ENCODE measurements around the gene CCDC149.

Gene CCDC149

DNA sequence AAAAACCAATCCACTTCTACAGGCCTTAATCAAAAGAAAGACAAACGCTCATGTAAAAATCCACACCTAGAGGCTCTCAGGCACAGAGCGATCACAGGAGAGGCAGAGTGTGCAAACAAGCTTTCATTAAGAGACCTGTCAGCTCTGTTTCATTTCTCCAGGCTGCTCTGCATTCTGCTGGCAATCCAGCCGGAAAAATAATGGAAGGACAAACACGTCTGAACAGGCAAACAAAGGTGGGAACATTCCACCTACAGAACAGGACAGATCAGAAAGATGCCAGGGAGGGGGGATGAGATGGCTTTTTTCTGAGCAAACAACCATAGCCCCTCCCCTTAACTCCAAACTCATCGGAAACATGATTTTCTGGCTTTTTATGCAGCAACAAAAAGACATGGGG lies 107.8 kb downstream of the CCDC149 start:
- no peak for DNase-seq (ENCODE audit: low spot score)

DNA sequence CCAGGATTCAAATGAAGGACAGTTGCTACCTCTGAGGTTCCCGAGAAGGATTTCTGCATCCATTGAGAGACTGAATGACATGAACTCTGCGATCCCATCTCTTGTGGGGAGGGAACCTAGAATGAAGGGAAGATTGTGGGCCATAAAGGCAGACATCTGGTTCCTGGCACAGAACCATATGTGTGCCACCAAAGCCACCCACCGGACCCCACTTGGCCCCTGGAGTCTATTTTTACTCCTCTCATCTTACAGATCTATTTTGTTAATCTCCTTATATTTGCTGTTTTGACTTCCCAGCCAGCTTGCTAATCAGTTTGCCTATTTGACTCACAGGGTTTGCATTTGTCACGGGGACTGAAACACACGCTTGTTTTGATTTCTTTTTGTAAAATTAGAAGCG lies 110.2 kb downstream of the CCDC149 start:
- DNase-seq (ENCODE audit: low spot score), result no peak

DNA sequence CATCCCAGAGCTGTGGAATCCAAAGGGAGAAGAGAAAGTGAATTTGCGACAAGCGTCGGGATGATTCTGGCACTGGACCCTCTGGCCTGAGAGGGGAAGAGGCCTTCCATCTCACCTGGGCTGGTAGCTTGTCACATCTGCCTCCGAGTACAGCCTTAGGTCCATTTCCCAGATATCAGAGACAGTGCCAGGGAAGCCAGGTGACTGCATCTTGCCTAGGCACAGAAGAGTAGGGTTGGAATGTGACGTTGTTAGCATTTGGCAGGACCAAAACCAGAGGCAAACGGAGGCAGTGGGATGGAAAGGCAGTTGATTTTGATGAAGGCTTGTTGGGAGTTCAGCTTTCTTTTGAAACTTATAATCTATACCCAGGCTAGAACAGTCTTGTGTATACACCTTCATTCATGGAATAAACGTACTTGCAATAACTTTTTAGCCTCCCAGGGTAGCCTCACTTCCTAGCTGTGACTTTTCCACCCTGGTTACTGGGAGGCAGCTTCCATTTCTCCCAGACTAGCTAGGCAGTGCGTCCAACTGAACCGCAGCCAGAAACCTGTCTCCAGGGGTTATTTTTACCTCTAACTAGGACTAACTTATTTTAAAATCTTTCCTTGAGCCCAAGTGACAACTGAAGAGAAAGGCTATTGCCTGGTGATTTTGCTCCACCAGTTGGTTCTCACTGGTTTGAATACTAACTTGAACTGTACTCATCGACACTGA lies 111.5 kb downstream of the CCDC149 start:
- no peak for DNase-seq (ENCODE audit: low spot score)

DNA sequence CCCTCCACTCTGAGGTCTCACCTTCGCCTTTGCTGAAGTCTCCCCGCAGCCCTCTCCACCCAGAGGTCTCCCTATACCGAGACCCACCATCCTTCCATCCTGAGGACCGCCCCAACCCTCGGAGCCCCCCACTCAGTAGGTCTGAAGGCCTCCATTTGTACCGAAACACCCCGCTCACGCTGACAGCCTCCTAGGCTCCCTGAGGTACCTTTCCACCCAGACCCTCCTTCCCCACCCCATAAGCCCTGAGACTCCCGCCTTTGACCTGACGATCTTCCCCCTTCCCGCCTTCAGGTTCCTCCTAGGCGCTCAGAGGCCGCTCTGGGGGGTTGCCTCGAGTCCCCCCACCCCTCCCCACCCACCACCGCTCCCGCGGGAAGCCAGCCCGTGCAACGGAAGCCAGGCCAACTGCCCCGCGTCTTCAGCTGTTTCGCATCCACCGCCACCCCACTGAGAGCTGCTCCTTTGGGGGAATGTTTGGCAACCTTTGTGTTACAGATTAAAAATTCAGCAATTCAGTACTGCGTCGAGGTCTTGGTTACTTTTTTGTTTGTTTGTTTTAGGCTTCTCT lies 112.4 kb downstream of the CCDC149 start:
- no peak for DNase-seq (ENCODE audit: low spot score)

DNA sequence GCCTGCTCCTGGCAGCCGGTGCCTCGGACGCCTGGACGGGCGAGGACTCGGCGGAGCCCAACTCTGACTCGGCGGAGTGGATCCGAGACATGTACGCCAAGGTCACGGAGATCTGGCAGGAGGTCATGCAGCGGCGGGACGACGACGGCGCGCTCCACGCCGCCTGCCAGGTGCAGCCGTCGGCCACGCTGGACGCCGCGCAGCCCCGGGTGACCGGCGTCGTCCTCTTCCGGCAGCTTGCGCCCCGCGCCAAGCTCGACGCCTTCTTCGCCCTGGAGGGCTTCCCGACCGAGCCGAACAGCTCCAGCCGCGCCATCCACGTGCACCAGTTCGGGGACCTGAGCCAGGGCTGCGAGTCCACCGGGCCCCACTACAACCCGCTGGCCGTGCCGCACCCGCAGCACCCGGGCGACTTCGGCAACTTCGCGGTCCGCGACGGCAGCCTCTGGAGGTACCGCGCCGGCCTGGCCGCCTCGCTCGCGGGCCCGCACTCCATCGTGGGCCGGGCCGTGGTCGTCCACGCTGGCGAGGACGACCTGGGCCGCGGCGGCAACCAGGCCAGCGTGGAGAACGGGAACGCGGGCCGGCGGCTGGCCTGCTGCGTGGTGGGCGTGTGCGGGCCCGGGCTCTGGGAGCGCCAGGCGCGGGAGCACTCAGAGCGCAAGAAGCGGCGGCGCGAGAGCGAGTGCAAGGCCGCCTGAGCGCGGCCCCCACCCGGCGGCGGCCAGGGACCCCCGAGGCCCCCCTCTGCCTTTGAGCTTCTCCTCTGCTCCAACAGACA lies 113.1 kb downstream of the CCDC149 start:
- no peak for DNase-seq (ENCODE audit: low spot score)

DNA sequence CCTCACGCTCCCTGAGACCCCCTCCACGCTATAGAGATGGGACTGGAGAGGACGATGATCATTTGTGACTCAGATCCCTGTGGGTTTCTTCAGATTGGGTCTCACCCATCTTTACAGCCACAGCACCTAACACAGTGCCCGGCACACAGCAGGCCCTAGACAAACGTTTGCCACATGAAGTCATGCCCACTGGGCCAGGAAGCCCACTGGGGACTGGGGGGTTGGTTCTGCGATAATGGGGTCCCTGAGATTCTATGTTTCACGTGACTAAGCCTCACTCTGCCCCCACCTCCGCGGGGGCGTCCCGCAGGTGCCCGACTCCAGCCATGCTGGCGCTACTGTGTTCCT lies 113.7 kb downstream of the CCDC149 start:
- no peak for DNase-seq (ENCODE audit: low spot score)

DNA sequence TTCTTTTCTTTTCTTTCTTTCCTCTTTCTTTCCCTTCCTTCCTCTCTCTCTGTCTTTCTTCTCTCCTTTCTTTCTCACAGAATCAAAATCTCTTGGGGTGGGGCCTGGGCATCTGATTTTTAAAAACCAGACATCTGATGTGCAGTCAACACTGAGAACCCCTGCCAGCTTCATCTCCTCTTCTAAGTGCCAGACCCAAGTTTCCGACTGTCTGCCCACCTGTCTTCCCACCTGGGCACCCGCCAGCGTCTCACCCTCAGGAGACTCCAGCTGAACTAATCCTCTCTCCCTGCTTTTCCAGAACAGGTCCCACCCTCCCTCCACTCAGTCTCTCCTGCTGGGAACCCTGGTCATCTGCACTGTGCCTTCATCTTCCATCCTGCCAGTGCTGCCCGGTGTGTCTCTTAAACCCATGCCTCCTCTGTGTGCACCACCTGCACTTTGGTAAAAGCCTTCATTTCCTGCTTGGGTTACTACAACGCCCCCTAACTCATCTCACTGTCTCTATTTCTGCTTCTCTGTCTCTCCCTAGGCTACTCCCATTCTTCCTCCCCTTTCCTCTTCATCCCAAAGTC lies 114.7 kb downstream of the CCDC149 start:
- no peak for DNase-seq (ENCODE audit: low spot score)

DNA sequence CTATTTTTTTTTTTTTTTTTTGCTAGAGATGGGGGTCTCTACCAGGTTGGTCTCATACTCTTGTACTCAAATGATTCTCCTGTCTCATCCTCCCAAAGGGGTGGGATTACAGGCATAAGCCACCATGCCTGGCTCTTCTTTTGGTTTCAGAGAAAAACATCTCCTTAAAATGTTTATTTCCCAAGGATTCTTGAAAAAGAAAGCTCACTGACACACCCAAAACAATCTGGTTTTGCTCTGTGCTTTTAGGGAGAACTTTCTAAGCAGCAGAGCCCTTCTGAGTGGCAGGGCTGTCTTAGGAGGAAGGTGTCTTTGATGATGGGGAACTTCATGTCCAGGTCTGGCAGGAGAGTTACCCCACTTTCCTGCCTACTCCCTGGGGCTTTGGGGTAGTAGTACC lies 116.2 kb downstream of the CCDC149 start:
- no peak for DNase-seq (ENCODE audit: low spot score)

DNA sequence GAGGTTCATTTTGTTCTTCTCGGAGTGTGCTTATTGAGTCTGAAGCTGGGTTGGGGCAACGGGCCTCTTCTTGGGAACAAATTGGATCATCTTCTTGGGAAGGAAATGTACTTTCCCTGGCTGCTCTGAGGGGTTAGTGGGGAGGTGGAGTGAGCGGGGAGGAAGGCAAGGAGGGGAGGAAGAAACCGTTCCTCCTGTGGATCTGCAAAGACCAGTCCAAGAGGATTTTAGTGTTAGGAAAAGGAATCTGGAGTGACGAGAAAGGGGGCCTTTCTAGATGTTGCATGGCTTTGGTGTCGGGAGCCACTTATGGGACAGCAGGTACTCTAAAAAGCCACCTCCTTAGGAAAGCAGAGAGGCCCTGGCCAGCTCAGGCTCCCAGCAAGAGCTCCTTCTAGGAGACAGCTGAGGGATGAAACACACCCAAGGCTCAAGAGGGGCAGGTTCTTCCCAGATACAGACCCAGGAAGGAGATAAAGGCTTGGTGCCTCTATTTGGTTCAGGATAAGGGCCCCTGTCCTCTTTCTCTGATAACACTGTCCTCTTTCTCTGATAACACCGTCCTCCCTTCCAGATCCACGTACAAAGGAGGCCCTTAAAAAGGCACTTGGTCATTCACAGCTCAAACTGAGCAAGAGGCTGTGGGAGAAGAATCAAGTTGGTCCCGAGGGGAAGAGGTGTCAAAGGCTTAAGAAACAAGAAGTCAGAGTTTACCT lies 117.0 kb downstream of the CCDC149 start:
- no peak for DNase-seq (ENCODE audit: low spot score)

DNA sequence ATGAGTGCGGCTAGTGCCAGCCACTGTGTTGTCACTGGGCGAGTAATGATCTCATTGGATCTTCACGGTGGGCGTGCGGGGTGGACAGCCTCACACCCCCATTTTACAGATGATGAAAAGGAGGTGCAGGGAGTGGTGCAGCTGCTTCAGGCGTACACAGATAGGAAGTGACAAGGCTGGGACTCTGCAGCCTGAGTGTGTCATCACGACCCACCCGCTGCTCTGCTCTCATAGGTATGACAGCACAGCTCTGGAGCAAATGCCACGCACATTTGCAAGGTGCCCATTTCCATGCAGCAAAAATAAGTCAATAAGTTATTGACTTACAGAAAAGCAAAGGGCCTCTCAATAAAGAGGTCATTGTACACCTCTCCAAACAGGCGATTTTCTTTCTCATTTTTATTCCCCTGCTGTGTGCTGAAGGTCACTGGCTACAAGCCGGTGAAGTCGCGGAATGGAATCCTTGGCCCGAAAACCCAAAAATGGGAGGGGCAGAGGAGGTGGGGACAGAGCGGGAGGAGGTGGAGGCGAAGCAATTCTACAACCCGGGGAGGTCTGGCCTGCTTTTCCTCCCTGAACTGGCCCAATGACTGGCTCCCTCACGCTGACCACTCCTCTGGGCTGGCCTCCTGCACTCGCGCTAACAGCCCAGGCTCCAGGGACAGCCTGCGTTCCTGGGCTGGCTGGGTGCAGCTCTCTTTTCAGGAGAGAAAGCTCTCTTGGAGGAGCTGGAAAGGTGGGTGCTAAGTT lies 117.8 kb downstream of the CCDC149 start, which contains the start of gene SOD3:
TSS of gene SOD3 (plus strand) at position 658 of the 750 bp plus-strand sequence. CDS start 3,949 bp downstream, outside the sequence.
- peak; percentile 16 for DNase-seq (ENCODE audit: low spot score)

DNA sequence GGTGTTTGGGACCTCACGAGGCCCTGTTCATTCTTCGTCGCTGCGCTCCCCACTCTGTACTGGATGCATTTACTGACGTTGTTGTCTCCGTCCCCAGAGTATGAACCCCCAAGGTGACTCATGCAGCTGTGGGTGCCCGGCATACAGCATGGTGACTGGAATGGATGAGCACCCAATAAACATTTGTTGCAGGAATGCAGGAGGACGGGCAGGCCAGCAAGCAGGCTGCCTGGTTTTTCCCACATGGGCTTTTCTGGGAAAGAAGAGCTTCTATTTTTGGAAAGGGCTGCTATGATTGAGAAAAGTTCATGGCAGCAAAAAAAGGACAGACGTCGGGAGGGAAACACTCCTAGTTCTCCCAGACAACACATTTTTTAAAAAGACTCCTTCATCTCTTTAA lies 118.4 kb downstream of the CCDC149 start:
- no peak for DNase-seq (ENCODE audit: low spot score)

DNA sequence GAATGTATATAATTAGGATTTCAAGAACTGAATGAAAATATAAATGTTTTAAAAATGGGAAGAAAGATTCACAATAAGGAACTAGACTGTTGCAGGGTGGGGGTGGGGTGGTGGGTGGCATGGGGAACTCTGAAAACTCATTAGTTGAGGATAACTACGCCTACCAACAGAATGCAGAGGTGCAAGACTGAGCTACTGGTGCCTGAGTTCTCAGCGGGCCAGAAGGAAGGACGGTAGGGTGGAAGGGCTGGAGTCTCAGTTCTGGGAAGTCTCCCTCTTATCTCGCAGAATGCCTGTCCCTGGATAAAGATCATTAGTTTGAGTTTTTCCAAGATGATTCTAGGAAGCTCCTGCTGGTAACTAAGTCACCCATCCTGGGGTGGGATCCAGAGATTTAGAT lies 118.8 kb downstream of the CCDC149 start:
- DNase-seq (ENCODE audit: low spot score), result no peak

DNA sequence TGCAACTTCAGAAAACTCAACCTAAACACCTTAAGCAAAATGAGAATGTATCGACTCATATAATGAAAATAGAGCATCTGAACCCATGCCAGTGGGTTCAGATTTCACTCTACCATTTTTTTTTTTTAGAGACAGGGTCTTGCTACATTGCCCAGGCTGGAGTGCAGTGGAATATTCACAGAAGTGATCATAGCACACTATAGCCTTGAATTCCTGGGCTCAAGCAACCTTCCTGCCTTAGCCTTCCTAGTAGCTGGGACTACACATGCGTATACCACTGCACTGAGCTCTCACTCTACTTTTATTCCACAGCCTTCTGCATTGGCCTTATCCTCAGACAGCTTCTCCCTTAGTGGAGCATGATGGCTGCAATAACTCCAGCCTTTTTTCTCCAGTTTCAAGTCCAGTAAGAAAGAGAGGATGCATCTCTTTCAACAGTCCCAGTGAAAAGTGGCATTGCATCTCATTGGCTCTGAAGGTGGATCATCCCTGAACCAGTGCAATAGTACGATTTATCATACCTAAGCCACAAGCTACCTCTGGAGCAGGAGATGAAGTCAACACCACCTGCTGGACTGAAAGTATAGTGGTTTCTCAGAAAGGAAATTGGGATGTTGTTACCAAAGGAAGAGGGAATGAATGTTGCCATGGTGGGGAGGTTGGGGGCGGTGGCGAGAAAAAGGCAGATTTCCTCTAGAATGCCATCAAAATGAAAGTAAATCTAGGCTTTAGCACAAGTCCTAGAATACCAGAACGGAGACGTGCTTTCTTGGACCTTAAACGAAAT lies 119.4 kb downstream of the CCDC149 start:
- DNase-seq (ENCODE audit: low spot score), result no peak

DNA sequence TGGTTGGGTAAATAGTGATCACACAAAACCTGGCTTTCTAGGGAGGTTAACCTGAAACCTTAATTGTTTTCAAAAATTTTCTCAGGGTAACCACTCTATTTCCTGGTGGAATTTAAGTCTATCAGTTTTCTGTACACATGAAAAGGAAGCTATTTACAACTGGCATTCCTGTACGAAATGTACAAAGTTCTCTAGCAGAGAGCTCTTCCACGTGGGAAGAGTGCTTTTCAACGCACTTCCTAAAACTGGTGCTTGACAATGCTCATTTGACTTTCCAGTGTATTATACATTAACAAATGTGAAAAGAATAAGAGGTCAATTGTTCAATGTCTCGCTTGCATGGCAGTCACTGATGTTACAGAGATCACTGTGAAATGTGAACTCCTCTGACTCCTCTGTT lies 120.3 kb downstream of the CCDC149 start:
- no peak for DNase-seq (ENCODE audit: low spot score)

DNA sequence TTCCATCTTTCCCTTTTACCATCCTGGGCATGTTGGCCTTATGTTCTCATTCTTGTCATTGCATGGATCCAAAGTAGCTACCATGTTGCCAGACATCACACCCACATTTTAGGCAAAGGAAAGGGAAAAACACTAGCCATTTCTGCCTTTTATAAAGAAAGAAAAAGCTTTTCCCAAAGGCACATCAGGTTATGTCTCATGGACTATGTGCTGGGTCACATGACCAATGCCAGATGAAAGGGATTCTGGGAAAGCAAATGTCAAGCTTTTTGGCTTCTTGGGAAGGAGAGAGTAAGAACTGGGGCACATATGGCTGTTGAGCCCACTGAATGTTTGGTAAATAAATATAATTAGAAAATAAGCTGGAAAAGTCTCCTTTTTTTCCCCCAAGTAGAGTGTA lies 121.8 kb downstream of the CCDC149 start:
- DNase-seq (ENCODE audit: low spot score), result no peak

DNA sequence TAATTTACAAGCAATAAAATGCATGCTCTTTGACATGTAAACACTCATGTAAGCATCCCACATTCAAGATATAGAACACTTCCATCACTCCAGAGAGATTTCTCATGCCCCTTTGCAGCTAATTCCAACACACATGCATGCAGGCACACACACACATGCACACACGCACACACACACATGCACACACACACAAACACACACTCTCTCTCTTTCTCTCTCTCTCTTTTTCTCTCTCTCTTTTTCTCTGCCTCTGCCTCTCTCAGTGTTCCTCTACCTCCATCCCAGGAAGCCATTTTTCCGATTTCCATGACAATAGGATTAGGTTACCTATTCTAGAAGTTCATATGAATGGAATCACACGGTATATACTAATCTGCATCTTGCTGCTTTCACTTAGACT lies 129.3 kb downstream of the CCDC149 start:
- DNase-seq (ENCODE audit: low spot score), result no peak

DNA sequence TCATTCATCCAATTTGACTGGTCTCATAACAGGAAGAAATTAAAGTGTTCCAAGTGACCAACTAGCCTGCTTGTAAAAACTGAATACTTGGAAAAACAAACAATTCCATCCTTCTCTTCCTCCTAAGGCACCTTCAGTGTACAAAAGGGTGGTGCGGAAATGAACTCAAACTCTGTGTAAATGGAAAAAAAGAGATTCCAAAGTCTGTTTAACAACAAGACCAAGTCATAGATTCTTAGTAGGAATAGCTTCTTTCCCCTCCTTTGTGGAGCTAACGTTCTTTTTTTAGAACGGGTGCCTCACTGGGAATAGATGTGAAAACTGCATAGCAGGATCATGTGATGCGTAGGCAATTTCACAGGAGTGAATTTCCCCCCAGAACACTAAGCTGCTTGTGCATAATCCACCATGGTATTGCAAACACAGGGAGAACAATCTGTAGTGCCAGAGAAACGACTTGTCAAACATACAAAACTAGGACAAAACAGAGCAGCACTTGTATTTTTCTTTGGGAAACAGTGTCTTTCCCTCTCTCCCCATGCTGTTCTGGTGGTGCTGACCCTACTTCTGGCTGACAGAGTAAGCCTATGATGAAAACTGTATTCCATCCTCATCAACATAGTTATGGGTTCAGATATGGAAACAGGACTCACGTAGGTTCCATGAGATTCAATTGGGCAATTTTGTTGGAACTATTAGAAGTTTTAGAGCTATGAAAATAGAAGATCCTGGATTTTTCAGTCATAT lies 130.7 kb downstream of the CCDC149 start:
- no peak for DNase-seq (ENCODE audit: low spot score)

DNA sequence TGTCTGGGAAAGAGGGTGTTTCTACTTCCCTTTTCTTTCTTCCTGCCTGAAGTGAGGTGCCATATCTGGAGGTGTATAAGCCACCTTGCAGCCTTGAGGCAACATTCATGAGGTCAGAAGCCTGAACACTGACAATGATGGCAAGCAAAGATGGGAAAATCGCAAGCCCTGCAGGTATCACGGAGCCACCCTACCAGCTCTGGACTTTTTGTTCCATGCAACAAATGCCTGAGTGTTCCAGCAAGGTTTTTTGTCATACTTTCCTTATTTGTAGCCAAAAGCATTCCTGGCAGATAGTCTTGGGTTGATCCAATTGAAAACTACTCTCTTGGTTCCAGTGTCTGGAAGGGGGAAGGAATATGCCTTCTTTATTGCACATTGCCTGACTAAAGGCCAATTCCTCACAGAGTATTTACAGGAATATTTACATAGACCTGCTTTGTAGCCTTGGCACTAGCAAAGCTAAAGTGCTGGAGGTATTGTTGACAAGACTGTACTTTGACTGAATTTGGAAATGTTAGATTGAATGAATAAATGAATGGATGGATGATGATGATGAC lies 131.8 kb downstream of the CCDC149 start:
- no peak for DNase-seq (ENCODE audit: low spot score)
